A549 (cell line): ENCODE results near the gene POMT1.

Experiments used
- CHD2 ChIP-seq: fragments of 150-350 bp; IDR thresholded peaks from 2 replicates; pipeline ENCODE4 v1.6.1; 2014; ENCODE audit warnings: low read length; ENCODE audit not compliant: partially characterized antibody
- CHD4 ChIP-seq: fragments of 200-600 bp; sonication (generic); IDR thresholded peaks from 2 replicates; pipeline ENCODE4 v1.6.1; 2016; ENCODE audit warnings: antibody characterized with exemption, mild to moderate bottlenecking, borderline replicate concordance
- E2F6 ChIP-seq: IDR thresholded peaks from 2 replicates; pipeline ENCODE4 v1.6.1; 2012; ENCODE audit warnings: low read depth, borderline replicate concordance
- HOXA7 ChIP-seq: fragments of 250-450 bp; sonication (Bioruptor Pico); IDR thresholded peaks from 2 replicates; pipeline ENCODE4 v1.5.0; 2020; ENCODE audit warnings: mild to moderate bottlenecking, moderate library complexity
- JUN ChIP-seq, 2 experiments: fragments of >200 bp; sonication (Bioruptor Twin); formaldehyde crosslinking; IDR thresholded peaks; 2 replicates in 1 of 2; 3 replicates in 1 of 2; pipeline ENCODE4 v1.6.1; 2016 to 2017
- JUNB ChIP-seq: fragments of >200 bp; sonication (Bioruptor Twin); formaldehyde crosslinking; IDR thresholded peaks from 2 replicates; pipeline ENCODE4 v1.6.1; 2016
- KDM1A ChIP-seq: fragments of 200-600 bp; sonication (generic); IDR thresholded peaks from 2 replicates; pipeline ENCODE4 v1.6.1; 2016; ENCODE audit warnings: low read depth, mild to moderate bottlenecking
- MAZ ChIP-seq: fragments of 150-350 bp; IDR thresholded peaks from 2 replicates; pipeline ENCODE4 v1.6.1; 2014; ENCODE audit warnings: antibody characterized with exemption, low read depth, low read length, borderline replicate concordance
- MYC ChIP-seq: IDR thresholded peaks from 2 replicates; pipeline ENCODE4 v1.6.1; 2012; ENCODE audit warnings: mild to moderate bottlenecking, inconsistent platforms, low read length, improper control_type of control experiment, borderline replicate concordance
- POLR2A ChIP-seq: IDR thresholded peaks from 2 replicates; pipeline ENCODE4 v1.6.1; 2012; ENCODE audit warnings: mild to moderate bottlenecking, low read length
- REST ChIP-seq: fragments of 200-600 bp; sonication (generic); IDR thresholded peaks from 2 replicates; pipeline ENCODE4 v1.6.1; 2016; ENCODE audit warnings: antibody characterized with exemption, mild to moderate bottlenecking, moderate library complexity
- SREBF2 ChIP-seq: fragments of 450-650 bp; IDR thresholded peaks from 2 replicates; pipeline ENCODE4 v1.6.1; 2014; ENCODE audit warnings: mild to moderate bottlenecking, moderate library complexity
- ZC3H11A ChIP-seq: fragments of 450-650 bp; IDR thresholded peaks from 2 replicates; pipeline ENCODE4 v1.6.1; 2014; ENCODE audit warnings: antibody characterized with exemption, mild to moderate bottlenecking
- TF ChIP-seq, protein P1 (sequence below): fragments of >200 bp; sonication (Bioruptor Twin); formaldehyde crosslinking; IDR thresholded peaks from 3 replicates; pipeline ENCODE4 v1.5.1; 2016

DNA sequence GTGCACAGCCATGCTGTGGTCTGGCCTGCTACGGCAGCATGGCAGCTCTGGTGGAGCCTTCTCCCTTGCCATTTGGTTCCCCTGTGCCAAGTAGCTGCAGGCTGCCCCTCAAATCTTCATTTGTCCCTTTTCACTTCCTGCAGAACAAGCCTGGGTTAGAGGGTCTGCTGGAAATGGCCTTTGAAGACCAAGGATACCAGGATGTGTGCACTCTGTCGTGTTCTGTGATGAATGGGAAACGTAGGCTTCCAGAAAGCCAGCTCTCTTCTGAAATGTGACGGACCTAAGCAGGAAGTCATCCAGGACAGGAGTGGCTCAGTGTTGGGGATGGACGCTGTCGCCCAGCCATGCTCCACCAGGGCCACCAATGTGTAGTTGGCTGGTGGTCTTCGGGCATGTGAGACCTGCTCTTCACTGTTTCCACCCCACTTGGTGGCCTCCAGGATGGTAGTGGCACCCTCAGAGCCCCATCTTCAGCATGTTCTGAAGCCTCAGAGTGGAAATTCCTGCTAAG, 3.4 kb upstream of the POMT1 start:
- TF ChIP-seq CHD4 = no peak
- TF ChIP-seq REST = no peak
- no peak for TF ChIP-seq JUNB
- no peak for TF ChIP-seq POLR2A
- TF ChIP-seq HOXA7 (CRISPR knock-in tag) = no peak
- no peak for TF ChIP-seq E2F6
- no peak for TF ChIP-seq CHD2
- TF ChIP-seq, protein P1, sequence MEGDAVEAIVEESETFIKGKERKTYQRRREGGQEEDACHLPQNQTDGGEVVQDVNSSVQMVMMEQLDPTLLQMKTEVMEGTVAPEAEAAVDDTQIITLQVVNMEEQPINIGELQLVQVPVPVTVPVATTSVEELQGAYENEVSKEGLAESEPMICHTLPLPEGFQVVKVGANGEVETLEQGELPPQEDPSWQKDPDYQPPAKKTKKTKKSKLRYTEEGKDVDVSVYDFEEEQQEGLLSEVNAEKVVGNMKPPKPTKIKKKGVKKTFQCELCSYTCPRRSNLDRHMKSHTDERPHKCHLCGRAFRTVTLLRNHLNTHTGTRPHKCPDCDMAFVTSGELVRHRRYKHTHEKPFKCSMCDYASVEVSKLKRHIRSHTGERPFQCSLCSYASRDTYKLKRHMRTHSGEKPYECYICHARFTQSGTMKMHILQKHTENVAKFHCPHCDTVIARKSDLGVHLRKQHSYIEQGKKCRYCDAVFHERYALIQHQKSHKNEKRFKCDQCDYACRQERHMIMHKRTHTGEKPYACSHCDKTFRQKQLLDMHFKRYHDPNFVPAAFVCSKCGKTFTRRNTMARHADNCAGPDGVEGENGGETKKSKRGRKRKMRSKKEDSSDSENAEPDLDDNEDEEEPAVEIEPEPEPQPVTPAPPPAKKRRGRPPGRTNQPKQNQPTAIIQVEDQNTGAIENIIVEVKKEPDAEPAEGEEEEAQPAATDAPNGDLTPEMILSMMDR = no peak
- TF ChIP-seq MYC = no peak
- TF ChIP-seq ZC3H11A = no peak
- TF ChIP-seq SREBF2 = no peak
- no peak for TF ChIP-seq MAZ
- no peak for TF ChIP-seq KDM1A
- no peak for TF ChIP-seq JUN (IDR thresholded peaks at IDR 0.05)
